T follicular helper cell (primary cell): ENCODE data around the gene FARP2.

Experiments
- DNase-seq: peaks from one replicate; pipeline ENCODE4 v3.0.0-alpha.2; 2020; ENCODE audit warnings: low read depth

FARP2 gene

DNA sequence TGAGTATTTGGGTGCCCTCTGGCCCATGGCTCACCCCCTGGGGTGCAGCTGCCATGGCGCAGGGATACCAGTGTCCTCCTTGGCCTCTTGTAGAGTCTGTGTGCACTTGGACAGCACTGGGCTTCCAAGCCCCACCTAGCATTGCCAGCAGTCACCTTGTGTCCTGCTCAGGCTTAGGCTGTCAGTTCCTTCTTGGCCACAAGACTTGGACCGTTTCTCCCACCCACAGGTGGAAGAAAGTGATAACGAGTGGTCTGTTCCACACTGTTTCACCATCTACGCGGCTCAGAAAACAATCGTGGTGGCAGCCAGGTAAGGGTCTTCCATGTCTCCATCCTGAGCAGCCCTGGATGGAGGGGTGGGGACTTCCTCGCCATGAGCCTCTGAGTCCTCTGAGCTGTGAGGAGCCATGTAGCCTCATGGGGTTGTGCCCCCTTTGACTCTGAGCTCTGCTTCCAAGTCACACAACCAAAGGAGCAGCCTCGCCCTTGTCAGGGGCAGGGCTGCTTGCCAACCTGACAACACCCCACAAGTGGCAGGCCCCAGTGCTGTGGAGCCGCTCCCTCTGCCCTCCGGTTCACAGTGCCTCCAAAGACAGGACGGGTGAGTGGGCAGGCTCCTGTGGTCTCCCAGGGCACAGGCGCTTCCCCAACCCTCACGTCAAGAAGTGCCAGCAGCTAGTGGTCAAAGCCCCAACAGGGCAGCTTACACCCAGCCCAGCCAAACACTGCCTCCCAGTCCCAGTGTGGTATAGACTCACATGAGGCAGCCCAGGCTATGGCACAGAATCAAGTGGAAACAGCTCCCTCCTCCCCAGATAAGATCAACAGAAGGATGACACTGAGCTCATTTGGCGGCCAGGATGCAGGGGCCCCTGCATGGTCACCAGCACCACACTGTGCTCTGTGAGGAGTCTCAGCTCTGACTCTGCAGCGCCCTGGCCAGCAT, 133.9 kb downstream of the FARP2 start:
- no peak for DNase-seq

DNA sequence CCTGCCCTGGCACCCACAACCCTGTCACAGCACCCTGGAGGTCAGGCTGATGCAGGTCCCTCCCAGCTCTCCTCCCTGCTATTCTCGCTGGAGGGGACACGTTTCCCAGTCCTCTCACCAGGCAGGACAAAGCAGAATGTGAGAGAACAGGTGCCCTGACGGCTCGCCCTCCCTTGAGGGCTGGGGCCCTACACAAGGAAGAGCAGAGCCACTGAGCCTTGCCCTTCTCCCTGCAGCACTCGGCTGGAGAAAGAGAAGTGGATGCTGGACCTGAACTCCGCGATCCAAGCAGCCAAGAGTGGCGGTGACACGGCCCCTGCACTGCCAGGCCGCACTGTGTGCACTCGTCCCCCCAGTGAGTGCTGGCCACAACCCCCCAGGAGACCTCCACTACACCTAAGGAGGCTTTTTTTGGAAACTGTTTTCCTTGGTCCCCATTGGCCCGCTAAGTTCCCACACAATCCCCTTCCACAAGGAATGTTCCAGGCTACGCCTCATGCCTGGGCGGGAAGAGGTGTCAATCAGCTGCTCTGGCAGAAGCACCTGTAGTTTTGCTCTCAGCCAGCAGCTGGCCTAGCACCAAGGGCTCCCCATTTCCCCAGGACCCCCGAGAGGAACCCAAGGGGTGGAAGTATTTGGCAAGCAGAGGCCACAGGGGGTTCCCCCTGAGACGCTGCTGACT, 134.9 kb downstream of the FARP2 start:
- DNase-seq: no peak

GRCh38 chr2:241491549-241492173, 135.6 kb downstream of the FARP2 start:
- no peak for DNase-seq

DNA sequence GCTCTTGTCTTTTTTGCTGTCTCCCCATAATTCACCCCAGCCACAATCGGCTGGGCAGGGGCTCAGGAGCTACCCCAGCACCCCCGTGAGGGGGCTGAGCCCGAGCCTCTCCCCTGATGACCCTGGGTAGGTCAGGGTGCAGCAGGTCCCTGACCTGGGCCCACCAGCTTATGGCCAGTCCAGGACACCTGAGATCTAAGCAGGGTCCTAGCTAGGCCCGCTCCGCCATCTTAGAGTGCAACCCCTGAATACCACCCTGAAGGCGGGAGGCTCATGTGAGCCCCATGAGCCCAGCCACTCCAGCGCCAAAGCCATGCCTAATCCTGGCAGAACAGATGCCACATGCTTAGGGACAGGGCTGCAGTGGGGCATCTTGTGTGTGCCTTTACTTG, 136.1 kb downstream of the FARP2 start:
- no peak for DNase-seq

- no peak for DNase-seq
Measured at GRCh38 chr2:241493092-241493491, 137.0 kb downstream of the FARP2 start.

- no peak for DNase-seq
Measured at GRCh38 chr2:241494311-241494908, 138.3 kb downstream of the FARP2 start.

- DNase-seq: no peak
Measured at GRCh38 chr2:241495172-241496002, 139.3 kb downstream of the FARP2 start.

GRCh38 chr2:241496003-241496707, 140.1 kb downstream of the FARP2 start:
- DNase-seq: no peak

DNA sequence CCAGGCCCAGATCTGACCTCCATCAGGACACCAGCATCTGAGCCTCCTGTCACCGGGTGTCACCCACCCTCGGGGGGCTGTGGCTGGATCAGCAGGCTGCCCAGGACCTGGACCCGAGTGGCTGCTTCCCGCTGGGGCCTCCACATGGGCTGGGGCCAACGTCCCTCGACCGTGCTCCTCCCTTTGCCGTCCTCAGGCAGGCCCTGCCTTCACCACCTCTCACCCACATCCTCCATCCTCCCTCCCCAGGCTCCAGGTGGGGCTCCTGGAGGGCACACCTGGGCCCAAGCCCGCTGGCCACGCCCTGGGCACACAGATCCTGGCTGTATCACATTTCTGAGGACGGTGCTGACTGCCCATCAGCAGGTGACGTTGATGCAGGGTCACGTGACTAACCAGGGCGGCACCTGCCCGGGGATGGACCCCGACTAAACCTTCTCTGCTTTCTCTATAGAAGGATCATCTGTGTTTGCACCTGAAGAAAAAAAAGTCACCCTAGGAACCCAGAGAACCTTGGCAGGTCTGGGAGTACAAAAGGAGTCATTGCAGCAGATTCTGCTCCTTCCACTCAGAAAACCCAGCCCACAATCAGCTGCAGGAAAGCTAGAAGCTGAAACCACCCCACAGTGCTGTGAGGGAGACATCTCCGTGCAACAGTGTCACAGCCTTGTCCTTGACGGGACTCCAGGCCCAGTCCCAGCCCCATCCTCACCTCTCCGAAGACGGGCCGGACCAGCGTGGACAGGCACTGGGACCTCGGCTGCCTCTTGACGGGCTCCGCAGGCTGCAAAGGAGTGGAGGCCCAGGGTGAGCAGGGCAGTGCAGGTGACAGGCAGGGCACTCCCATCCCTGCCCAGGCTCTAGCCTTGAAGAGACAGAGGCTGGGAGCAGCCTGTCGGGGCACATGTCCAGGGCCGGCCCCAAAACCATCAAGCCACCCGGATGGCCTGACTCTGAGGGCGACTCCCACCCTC, 141.1 kb downstream of the FARP2 start:
- DNase-seq: no peak

DNA sequence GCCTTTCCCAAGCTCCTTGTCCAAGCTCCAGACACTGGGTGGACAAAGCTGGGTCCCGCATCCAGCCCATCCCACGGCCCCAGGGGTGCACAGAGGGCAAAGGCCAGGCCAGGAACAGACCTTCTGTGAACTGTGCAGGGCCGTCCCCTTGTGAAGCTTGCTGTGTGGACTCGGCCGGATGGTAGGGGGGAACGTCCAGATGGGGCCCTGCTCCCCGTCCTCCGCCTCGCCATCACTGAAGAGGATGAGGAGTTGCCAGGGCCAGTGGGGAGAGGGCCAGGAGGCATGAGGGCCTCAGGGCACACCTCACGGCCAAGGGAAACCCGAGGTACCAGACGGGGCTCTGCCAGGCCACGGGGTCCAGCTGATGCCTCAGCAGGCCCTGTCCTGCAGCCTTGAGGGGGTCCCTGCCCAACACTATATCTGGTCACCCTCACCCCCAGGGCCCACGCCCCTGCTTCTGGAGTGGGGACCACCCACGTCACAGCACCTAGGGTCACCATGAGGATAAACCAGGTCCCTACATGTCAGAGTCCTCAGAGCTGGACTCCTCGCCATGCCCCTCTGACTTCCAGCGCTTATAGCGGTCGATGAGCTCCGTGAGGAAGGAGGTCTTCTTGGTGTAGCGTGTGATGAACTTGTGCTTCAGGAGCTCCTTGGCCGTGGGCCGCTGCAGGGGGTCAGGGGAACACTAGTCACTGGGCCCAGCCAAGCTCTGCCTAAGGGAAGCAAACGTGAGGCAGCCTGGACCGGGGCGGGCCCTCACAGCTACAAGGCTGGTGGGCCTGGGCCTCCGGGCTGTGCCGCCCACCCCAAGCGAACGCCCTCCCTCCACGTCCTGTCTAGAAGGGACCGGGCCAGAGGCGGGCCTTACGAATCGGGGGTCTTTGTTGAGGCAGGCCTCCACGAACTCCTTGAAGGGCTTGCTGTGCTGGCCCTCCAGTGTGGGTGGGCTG, 142.3 kb downstream of the FARP2 start:
- no peak for DNase-seq

GRCh38 chr2:241499146-241499965, 143.3 kb downstream of the FARP2 start:
- no peak for DNase-seq

- DNase-seq: no peak
Measured at GRCh38 chr2:241500016-241500415, 143.9 kb downstream of the FARP2 start.

DNA sequence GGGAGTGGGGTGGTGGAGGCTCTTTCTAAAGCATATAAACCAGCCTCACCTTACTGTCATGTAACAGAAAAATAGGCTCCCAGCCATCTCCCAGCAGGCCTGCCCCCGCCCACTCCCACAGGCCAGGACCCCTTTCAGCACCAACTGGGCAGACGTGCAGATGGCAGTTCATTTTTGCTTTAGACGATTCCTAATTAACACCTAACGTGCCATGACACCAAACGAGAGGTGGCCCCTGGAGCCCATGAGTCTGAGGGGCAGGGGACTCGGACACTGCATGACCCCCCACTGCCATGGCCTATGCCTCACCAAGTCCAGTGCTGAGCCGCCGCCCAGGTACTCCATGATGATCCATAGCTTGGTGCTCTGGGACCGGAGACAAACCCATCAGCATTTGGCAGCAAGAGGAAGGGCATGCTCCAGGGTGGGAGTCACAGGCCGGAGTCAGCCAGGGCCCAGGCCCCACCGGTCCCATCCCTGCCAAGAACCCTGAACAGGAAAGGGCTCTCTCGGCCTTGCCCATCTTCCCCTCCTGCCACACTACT, 144.4 kb downstream of the FARP2 start:
- DNase-seq: no peak

DNA sequence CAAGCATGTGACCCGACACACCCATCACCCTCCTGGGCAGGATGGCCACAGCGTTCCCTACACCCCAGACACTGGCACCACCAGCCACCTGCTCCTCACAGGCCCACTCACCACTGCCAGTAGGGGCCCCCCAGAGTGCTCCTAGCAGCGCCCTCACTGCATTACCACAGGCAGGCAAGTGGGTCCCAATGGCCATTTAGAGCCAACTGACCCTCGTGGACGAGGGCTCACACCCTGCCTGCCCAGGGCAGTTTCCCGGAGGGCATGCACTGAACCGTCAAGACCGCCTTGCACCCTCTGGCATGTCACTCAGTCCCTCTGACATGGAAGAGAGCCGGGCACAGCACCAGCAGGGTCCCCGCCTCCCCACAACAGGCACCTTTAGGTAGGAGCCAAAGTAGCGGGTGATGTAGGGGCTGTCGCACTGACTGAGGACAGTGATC, 145.0 kb downstream of the FARP2 start:
- no peak for DNase-seq

GRCh38 chr2:241501551-241501950, 145.5 kb downstream of the FARP2 start:
- no peak for DNase-seq

DNA sequence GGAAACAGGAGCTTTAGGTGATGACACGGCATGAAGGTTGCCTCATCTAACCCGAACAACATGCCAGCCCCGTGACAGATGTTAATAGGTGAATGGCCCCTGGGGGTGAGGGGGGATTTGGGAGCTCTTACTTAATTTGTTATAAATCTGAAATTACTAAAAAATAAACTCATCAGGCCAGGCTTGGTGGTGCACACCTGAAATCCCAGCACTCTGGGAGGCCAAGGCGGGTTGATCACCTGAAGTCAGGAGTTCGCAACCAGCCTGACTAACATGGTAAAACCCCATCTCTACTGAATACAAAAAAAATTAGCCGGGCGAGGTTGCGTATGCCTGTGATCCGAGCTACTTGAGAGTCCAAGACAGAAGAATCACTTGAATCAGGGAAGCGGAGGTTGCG, 146.2 kb downstream of the FARP2 start:
- no peak for DNase-seq

- DNase-seq: no peak
Measured at GRCh38 chr2:241503776-241504392, 147.8 kb downstream of the FARP2 start.
